HG03439 (cell line): Measurements from ENCODE around the gene SRPRB.
"Not testable (repeated sequence)": the region's sequence is repeated elsewhere in the genome, so short reads cannot be mapped to it uniquely, and the experiment has no call there.

Experiments
- ATAC-seq: cut with Tn5 transposase; IDR thresholded peaks from one replicate; pipeline ENCODE4 v1.9.1; 2021; ENCODE audit warnings: mild to moderate bottlenecking, moderate library complexity; ENCODE audit not compliant: unreplicated experiment

Gene SRPRB

GRCh38 chr3:133777807-133778568, 27.6 kb upstream of the SRPRB start:
- ATAC-seq: no peak

GRCh38 chr3:133779626-133780203, 25.9 kb upstream of the SRPRB start:
- ATAC-seq: no peak

DNA sequence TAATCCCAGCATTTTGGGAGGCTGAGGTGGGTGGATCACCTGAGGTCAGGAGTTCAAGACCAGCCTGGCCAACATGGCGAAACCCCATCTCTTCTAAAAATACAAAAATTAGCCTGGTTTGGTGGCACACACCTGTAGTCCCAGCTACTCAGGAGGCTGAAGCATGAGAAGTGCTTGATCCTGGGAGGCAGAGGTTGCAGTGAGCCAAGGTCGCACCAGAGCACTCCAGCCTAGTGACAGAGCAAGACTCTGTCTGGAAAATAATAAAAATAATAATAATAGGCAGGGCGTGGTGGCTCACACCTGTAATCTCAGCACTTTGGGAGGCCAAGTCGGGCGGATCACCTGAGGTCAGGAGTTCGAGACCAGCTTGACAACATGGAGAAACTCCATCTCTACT, 24.9 kb upstream of the SRPRB start:
- ATAC-seq: not testable (repeated sequence)

GRCh38 chr3:133781570-133781969, 24.0 kb upstream of the SRPRB start:
- ATAC-seq: no peak

DNA sequence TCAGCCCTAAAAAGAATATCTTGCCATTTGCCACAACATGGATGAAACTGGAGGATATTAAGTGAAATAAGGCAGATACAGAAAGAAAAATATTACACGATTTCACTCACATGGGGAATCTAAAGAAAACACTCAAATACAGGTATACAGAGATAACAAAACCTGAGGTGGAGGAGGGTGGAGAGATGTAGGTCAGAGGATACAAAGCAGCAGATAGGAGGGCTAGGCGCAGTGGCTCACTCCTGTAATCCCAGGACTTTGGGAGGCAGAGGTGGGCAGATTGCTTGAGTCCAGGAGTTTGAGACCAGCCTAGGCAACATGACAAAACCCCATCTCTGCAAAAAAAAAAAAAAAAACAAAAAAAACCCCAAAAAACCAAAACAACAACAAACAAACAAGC, 23.2 kb upstream of the SRPRB start:
- no peak for ATAC-seq

DNA sequence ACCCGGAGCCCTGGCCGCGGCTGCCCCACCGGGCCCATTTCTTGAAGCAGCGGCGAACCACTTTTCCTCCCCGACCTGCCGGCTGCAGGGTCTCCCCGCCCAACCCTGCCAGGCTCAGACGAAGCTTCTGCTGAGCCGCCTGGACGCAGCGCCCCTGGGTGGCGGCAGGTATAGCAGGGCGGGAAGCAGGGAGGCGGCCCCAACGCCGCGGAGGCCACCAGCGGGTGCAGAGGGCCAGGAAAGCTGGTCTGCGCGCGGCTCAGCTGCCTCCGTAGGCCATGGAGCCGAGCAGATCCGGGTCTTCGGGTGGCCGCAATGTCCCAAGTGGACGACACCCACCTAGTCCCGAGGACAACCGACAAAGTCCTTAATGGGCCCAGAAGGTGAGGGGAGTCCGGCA, 21.9 kb upstream of the SRPRB start:
- no peak for ATAC-seq

DNA sequence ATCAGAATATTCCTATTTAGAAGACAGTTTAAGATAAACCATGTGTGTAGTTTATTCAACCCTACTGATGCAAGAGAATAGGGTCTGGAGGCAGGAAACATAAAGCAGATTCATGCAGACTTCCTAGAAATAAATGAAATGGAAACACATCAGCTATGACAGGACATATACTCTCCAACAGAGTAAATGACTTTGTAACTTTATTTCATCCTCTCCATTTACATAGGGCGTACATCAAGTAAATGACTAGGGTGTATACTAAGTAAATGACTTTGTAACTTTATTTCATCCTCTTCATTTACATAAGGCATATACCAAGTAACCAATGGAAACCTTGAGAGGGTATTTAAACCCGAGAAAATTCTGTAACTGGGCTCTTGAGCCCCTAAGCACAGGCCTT, 17.6 kb upstream of the SRPRB start:
- ATAC-seq: no peak

- no peak for ATAC-seq
These were observed 13.3 kb upstream of the SRPRB start for GRCh38 chr3:133792171-133792763.

- no peak for ATAC-seq
These were observed 8.1 kb upstream of the SRPRB start for GRCh38 chr3:133797396-133798105.

DNA sequence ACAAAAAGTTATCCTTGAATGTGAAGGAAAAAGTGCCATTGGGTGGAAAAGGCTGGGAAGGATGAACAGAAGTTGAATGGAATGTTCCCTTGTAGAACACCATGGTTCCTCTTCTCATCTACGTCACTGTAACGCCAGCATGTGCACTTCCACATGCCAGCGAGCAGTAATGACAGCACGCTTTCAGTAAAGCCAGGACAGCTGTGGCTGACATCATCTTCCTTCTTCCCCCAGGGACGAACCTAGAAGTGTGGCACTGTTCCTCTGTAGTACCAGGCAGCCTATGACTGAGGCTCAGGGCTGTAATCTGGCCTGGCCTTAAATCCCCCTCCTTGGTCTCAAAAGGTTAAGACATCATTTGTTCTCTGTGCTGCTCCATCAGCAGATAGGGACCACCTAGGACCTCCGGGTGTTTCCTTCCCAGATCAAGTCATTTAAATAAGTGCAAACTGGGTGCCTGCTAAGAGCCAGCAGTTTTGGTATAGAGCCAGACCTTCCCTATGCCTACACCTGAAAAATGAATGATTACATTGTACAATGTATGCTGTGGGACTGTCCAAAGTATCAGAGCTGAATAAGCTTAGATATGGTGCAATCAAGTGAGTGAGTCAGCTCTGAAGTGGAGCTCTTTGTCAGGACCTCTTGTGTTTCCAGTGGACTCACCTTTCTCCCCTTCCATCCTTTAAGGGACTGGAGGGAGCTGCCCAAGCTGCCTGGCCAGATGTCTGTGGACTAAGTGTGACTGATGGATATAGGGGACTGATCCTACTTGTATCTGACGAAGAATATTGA, 5.6 kb upstream of the SRPRB start:
- no peak for ATAC-seq

- no peak for ATAC-seq
These were observed 2.1 kb upstream of the SRPRB start for GRCh38 chr3:133803469-133803868.

GRCh38 chr3:133804896-133805295, 719 bp upstream of the SRPRB start:
- no peak for ATAC-seq

GRCh38 chr3:133805384-133805701, 272 bp upstream of the SRPRB start:
- ATAC-seq: no peak

GRCh38 chr3:133812872-133813271, 7.3 kb downstream of the SRPRB start:
- ATAC-seq: no peak

DNA sequence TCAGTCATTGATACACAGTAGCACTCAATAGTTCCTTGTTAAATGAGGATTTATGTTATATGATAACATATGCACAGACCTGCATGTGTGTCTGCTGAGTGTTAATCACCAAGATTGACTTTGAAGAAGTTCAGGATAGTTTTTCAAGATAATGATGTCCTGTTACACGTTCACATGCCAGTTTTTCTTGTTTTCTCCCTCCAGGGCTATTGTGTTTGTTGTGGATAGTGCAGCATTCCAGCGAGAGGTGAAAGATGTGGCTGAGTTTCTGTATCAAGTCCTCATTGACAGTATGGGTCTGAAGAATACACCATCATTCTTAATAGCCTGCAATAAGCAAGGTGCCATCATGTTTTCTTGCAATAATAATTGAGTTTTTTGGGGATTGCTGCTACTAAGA, 9.8 kb downstream of the SRPRB start:
- ATAC-seq: no peak

DNA sequence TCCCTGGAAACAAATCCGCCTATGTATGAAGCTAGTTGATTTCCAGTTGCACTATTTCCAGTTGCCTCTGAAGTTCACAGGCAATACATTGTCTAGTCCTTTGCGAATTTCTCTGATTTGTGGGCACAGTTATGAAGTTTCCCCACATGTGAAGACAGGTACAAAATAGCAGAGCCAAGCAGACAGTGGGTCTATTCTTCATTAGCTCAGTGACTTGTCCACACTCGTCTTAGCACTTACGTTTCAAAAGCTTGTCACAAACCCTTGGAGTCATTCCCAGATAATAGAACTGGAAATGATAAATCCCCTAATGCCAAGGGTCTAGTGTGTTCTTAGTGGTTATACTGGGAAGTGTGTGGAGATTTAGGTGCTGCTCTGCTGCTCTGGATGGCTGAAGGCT, 14.5 kb downstream of the SRPRB start:
- no peak for ATAC-seq

DNA sequence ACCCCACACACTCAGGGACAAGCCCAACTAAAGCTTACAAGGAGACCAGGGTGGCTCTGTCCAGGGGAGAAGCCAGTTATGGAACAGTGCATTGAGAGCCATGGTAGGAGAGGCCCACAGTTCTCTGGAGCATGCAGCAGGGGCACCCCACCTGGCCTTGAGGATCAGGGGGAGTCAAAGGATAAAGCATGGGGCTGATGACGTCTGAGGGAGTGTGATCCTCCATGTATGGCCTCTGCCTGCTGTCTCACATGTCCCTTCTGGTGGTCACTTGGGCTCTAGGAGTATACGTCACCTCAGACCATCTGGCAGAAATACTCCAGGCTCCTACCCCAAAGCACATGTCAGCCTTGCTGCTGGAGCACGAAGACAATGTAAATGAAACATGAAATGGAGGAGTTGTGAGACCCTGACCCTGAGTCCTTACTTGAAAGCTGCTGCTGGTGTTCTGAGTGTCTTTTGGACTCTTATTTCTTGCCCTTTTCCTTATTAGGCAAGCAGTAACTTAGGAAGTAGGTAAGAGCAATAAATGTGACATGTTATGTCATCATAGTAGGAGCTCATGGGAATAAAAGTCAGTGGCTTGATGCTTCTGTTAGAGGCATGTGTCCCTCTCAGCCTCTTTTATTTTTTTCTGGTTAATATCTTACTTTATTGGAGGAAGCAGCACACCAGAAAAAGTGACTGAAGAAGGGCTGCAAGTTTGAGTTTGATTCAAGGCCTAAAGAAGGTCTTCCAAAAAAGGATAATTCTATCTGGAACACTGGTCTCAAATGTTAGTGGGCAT, 15.5 kb downstream of the SRPRB start:
- no peak for ATAC-seq

GRCh38 chr3:133821767-133822638, 16.4 kb downstream of the SRPRB start:
- ATAC-seq: no peak

DNA sequence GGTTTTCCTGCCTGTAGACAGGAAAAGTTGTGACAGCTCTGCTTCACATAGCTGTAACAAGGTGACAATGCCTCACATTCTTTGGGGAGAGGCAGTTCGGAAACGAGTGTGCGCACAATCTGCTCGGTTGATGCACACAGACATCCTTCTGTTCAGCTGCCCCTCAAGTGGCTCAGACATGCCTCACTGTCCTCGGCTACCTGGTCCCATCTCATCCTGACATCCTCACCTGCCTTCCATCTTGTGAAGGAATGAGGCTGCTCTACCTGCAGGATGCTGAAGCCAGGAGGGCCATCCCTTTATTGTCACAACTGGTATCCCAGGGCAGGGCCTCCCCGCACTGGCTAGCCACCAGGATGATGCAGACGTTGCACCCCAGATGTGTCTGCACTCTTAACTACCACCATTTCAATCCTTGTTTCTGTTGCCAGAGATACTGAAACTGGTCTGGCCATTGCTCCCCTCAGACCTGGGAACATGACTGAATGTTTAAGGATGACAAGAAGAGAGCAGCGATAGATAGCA, 19.4 kb downstream of the SRPRB start:
- ATAC-seq: no peak
